Urinary bladder (tissue), 4 donors: ENCODE data around the gene PPM1G. TPM values are rescaled to one million over a fixed set of nuclear protein-coding genes. Genes with fewer than 3 reads are reported as not detected.
"Not testable (repeated sequence)": the region's sequence is repeated elsewhere in the genome, so short reads cannot be mapped to it uniquely, and the experiment has no call there.

ENCODE experiments used
- DNase-seq: peaks from one replicate; pipeline ENCODE4 v3.0.0-alpha.2; 2015; ENCODE audit errors: extremely low spot score
- H3K27ac ChIP-seq: one replicate; pipeline ENCODE4 v1.5.1; 2013; ENCODE audit warnings: low read depth, mild to moderate bottlenecking, moderate library complexity
- H3K36me3 ChIP-seq: one replicate; pipeline ENCODE4 v1.6.1; 2013; ENCODE audit warnings: mild to moderate bottlenecking, moderate library complexity; ENCODE audit not compliant: insufficient read depth
- H3K4me1 ChIP-seq: one replicate; pipeline ENCODE4 v1.6.1; 2013; ENCODE audit warnings: mild to moderate bottlenecking, moderate library complexity; ENCODE audit not compliant: insufficient read depth
- H3K4me3 ChIP-seq: one replicate; pipeline ENCODE4 v1.5.1; 2013; ENCODE audit warnings: low read depth, low read length
- WGBS: extraction: QIAGEN DNeasy Blood & Tissue Kit; methylation state at CpG from one replicate; pipeline ENCODE4 v1.1.7; 2013; 5-methylcytosine and 5-hydroxymethylcytosine counted together
- polyA plus RNA-seq: library from polyadenylated mRNA; stranded (reverse); fragments of 200-250 nt; gene quantifications from one replicate; pipeline ENCODE4 v1.2.3, GENCODE V29; 2013
- total RNA-seq: library from RNA; depleted of rRNA; stranded (reverse); fragments of >200 nt; gene quantifications from one replicate; pipeline ENCODE4 v1.2.3, GENCODE V29; 2014
- donor health status: healthy with polysubstance abuse.
- donor health status: healthy.

PPM1G gene
- total and polyA plus RNA-seq, 2 donors, result 30.0 to 65.5 TPM

DNA sequence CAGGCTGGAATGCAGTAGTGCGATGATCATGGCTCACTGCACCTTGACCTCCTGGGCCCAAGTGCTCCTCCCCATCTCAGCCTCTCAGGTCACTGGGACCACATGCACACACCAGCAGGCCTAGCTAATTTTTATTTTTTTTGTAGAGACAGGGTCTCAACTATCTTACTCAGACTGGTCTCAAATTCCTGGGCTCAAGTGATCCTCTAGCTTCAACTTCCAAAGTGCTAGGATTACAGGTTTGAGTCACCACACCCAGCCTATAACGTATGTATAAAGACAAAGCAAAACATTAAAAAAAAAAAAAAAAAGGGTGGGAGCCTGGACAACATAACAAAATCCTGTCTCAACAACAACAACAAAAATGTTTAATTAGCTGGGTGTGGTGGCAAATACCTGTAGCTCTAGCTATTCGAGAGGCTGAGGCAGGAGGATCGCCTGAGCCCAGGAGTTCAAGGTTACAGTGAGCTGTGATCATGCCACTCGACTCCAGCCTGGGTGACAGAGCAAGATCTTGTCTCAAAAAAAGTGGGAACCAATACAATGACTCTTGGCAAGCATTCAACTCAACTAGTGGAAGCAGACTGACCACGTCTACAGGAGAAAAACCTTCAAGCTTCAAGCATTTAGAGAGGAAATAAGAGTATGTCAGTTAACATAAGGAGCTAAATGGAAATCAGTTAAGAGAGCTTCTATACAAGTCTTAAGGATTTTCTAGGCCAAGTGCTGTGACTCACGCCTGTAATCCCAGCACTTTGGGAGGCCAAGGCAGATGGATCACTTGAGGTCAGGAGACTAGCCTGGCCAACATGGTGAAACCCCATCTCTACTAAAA is 55.4 kb downstream of the PPM1G start:
- WGBS, result 74% methylated on average over 7 of the region's 7 CpGs
- DNase-seq, result no peak
- Histone ChIP-seq H3K4me1 (peaks cover 2% of the 10 kb centered on the region), H3K4me3 (no peak overlapping the region), H3K36me3 (no peaks in the 10 kb centered on the region), H3K27ac (no peak overlapping the region)

DNA sequence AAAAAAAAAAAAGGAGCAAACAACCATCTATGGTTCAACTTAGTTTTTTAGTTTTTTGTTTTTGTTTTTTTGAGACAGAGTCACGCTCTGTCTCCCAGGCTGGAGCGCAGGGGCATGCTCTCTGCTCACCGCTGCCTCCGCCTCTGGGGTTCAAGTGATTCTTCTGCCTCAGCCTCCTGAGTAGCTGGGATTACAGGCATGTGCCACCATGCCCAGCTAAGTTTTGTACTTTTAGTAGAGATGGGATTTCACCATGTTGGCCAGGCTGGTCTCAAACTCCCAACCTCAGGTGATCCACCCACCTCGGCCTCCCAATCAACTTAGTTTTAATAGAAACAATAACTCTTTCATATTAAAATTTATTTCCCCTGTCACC is 56.0 kb downstream of the PPM1G start:
- H3K4me3 ChIP-seq, DNase-seq, H3K36me3 ChIP-seq, H3K4me1 ChIP-seq, H3K27ac ChIP-seq: not testable (repeated sequence)
- 95% methylated on average over 5 of the region's 5 CpGs for WGBS

DNA sequence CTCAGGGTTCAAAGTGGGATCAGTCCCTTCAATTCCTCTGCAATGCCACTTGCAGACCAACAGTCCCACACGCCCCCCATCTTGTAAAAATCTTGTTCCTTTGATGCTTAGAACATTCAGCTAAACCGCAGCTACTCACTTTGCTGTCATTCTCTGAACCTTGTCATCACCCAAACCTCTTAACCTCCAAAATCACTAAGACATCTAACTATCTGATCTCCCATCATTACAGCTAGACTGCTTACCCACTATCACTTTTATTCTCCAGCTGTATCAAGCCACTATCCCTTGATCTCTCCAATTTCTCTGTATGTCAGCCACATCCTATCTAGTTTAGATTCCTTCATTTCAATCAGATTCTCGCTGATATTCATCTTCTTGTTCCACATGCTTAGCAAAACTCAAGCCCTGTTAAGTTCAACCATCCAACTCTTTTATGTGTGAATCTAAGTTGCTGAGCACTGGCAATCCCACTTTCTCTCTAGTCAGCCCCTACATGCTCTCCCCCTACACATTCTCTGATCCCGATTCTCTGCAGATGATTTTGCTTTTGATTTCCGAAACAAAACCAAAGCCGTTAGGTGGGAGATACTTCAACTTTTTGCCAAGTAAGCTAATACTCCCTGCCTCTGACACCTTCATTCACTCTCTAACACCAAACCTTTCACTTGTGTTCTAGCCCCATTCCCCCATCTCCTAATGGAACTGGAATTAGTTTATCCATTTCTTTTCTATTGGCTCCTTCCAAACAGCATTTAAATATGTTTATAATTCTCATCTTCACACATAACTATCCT is 57.4 kb downstream of the PPM1G start:
- no peak for DNase-seq
- 82% methylated on average over 6 of the region's 6 CpGs for WGBS
- no peak overlapping the region for H3K27ac ChIP-seq
- H3K4me1 ChIP-seq, result no peaks in the 10 kb centered on the region
- no peak overlapping the region for H3K4me3 ChIP-seq
- H3K36me3 ChIP-seq, result no peaks in the 10 kb centered on the region

DNA sequence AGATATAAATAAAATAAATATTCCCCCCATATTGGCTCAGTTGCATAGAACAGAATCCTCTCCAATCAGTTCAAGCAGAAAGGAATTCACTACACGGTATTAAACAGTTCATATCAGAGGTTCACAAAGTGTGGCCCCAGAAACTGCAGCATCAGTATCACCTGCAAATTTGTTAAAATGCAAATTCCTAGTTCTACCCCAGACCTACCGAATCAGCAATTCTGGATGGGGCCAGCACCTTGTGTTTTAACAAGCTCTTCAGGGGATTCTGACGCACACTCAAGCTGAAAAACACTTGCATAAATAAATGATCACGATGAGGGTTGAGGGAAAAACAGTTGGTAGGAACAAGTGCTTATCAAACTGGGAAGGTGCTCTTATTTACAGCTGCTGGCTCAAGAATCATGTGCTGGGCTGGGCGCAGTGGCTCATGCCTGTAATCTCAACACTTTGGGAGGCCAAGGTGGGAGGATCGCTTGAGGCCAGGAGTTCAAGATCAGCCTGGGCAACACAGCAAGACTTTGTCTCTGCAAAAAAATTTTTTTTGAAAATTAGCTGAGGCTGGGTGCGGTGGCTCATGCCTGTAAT is 59.2 kb downstream of the PPM1G start:
- WGBS, result 90% methylated on average over 7 of the region's 7 CpGs
- Histone ChIP-seq H3K4me3 (no peak overlapping the region), H3K27ac (no peak overlapping the region), H3K36me3 (no peaks in the 10 kb centered on the region), H3K4me1 (no peaks in the 10 kb centered on the region)
- DNase-seq, result no peak

DNA sequence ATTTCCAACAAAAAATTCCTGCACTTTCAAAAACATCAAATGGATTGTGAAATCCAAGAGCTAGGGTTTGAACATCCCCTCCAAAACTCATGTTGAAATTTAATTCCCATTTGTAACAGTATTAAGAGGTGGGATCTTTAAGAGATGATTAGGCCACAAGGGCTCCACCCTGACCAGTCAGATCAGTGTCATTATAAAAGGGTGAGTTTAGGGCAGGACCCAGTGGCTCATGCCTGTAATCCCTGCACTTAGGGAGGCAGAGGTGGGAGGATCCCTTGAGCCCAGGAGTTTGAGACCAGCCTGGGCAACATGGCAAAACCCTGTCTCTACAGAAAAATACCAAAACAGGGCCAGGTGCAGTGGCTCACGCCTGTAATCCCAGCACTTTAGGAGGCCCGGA is 61.8 kb downstream of the PPM1G start:
- DNase-seq, result no peak
- no peak overlapping the region for H3K4me3 ChIP-seq
- WGBS, result 85% methylated on average over 2 of the region's 2 CpGs
- no peaks in the 10 kb centered on the region for H3K4me1 ChIP-seq
- no peaks in the 10 kb centered on the region for H3K36me3 ChIP-seq
- H3K27ac ChIP-seq, result no peak overlapping the region

DNA sequence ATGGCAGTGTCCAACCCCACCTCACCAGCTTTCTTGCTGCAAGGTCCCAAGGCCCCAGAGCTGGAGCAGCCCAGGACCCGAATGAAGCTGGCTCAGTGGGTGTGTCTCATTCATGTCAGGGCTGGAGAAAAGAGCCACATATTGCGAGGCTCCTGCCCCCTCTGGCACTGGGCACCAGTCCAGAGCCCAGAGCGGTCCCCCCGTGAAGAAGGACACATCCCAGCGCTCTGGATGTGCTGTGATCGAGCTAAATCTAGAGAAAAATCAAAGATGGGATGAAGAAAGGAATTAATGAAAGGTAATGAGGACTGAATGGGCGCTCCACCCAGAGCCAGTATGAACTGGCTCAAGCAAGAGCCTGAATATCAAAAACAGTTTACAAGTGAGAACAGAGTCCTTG is 73.2 kb downstream of the PPM1G start:
- 95% methylated on average over 7 of the region's 7 CpGs for WGBS
- no peaks in the 10 kb centered on the region for H3K4me1 ChIP-seq
- H3K4me3 ChIP-seq, result no peak overlapping the region
- no peak for DNase-seq
- H3K36me3 ChIP-seq, result no peaks in the 10 kb centered on the region
- no peak overlapping the region for H3K27ac ChIP-seq

DNA sequence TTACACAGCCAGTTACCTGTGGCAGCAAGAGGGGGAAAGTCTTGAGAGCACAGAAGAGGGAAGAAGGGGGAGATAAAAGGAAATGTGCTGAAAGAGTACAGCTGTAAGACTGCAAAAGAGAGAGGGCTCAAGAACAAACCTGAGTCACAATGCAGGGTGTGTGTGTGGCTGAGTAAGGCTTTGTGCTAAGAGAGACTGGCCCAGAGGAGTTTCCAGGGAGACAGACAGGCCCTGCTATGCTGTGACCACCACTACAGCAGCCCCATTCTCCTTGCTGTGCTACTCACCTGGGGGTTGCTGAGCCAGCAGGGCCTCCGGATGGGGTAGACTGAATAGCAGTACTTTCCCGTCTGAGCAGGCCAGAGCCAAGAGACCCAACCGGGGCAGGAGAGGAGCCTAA is 74.1 kb downstream of the PPM1G start:
- 92% methylated on average over 3 of the region's 3 CpGs for WGBS
- H3K36me3 ChIP-seq, result no peaks in the 10 kb centered on the region

More for the DNA sequence above, 74.1 kb downstream of the PPM1G start:
- no peak for DNase-seq
- no peak overlapping the region for H3K4me3 ChIP-seq
- H3K4me1 ChIP-seq, result no peaks in the 10 kb centered on the region
- no peak overlapping the region for H3K27ac ChIP-seq

Other genes starting within 250 kb of the PPM1G start
- 134 TPM for gene ATRAID, start 197.6 kb downstream of the PPM1G start, total RNA-seq
- gene ATRAID, start 197.6 kb downstream of the PPM1G start, polyA plus RNA-seq, result 174 TPM
- gene SLC5A6, start 197.3 kb downstream of the PPM1G start, total RNA-seq, result 8.2 TPM
- gene SLC5A6, start 197.3 kb downstream of the PPM1G start, polyA plus RNA-seq, result 17.7 TPM
- gene CAD, start 192.2 kb downstream of the PPM1G start, total RNA-seq, result 27.3 TPM
- 23.4 TPM for gene CAD, start 192.2 kb downstream of the PPM1G start, polyA plus RNA-seq
- gene SLC30A3, start 146.5 kb downstream of the PPM1G start, total RNA-seq, result 0.53 TPM
- gene SLC30A3, start 146.5 kb downstream of the PPM1G start, polyA plus RNA-seq, result 0.04 TPM
- 0.42 TPM for gene DNAJC5G, start 134.2 kb downstream of the PPM1G start, total RNA-seq
- gene DNAJC5G, start 134.2 kb downstream of the PPM1G start, polyA plus RNA-seq, result not detected
- 2.6 TPM for gene TRIM54, start 127.2 kb downstream of the PPM1G start, total RNA-seq
- 0.04 TPM for gene TRIM54, start 127.2 kb downstream of the PPM1G start, polyA plus RNA-seq
- gene UCN, start 101.1 kb downstream of the PPM1G start, total RNA-seq, result 1.1 TPM
- 1.5 TPM for gene UCN, start 101.1 kb downstream of the PPM1G start, polyA plus RNA-seq
- 46.2 TPM for gene MPV17, start 86.5 kb downstream of the PPM1G start, total RNA-seq
- 89.2 TPM for gene MPV17, start 86.5 kb downstream of the PPM1G start, polyA plus RNA-seq
- 37.7 TPM for gene GTF3C2, start 52.8 kb downstream of the PPM1G start, total RNA-seq
- gene GTF3C2, start 52.8 kb downstream of the PPM1G start, polyA plus RNA-seq, result 29.9 TPM
- gene EIF2B4, start 39.3 kb downstream of the PPM1G start, total RNA-seq, result 11.2 TPM
- 48.8 TPM for gene EIF2B4, start 39.3 kb downstream of the PPM1G start, polyA plus RNA-seq
- gene SNX17, start 39.0 kb downstream of the PPM1G start, total RNA-seq, result 69.8 TPM
- gene SNX17, start 39.0 kb downstream of the PPM1G start, polyA plus RNA-seq, result 105 TPM
- 6.1 TPM for gene ZNF513, start 28.9 kb downstream of the PPM1G start, total RNA-seq
- gene ZNF513, start 28.9 kb downstream of the PPM1G start, polyA plus RNA-seq, result 19.9 TPM
- 87.7 TPM for gene NRBP1, start 19.0 kb upstream of the PPM1G start, total RNA-seq
- gene NRBP1, start 19.0 kb upstream of the PPM1G start, polyA plus RNA-seq, result 113 TPM
- gene KRTCAP3, start 32.8 kb upstream of the PPM1G start, total RNA-seq, result 2.5 TPM
- gene KRTCAP3, start 32.8 kb upstream of the PPM1G start, polyA plus RNA-seq, result 12.7 TPM
- 37.3 TPM for gene IFT172, start 80.2 kb upstream of the PPM1G start, total RNA-seq
- 18.6 TPM for gene IFT172, start 80.2 kb upstream of the PPM1G start, polyA plus RNA-seq
- 7.0 TPM for gene FNDC4, start 85.6 kb upstream of the PPM1G start, total RNA-seq
- gene FNDC4, start 85.6 kb upstream of the PPM1G start, polyA plus RNA-seq, result 10.5 TPM
- 0.11 TPM for gene GCKR, start 87.2 kb upstream of the PPM1G start, total RNA-seq
- 0.49 TPM for gene GCKR, start 87.2 kb upstream of the PPM1G start, polyA plus RNA-seq
- gene ZNF512, start 173.5 kb upstream of the PPM1G start, total RNA-seq, result 40.2 TPM
- gene ZNF512, start 173.5 kb upstream of the PPM1G start, polyA plus RNA-seq, result 31.6 TPM
- 11.1 TPM for gene CCDC121, start 219.4 kb upstream of the PPM1G start, total RNA-seq
- gene CCDC121, start 219.4 kb upstream of the PPM1G start, polyA plus RNA-seq, result 5.4 TPM
- gene GPN1, start 219.5 kb upstream of the PPM1G start, total RNA-seq, result 28.7 TPM
- 25.6 TPM for gene GPN1, start 219.5 kb upstream of the PPM1G start, polyA plus RNA-seq